GM19351 (cell line): Measurements from ENCODE around the gene CNTRL.
"Not testable (repeated sequence)": the region's sequence is repeated elsewhere in the genome, so short reads cannot be mapped to it uniquely, and the experiment has no call there.

ENCODE experiments used
- ATAC-seq: cut with Tn5 transposase; IDR thresholded peaks from one replicate; pipeline ENCODE4 v1.9.1; 2021; ENCODE audit warnings: mild to moderate bottlenecking, moderate library complexity; ENCODE audit not compliant: unreplicated experiment

The CNTRL gene

DNA sequence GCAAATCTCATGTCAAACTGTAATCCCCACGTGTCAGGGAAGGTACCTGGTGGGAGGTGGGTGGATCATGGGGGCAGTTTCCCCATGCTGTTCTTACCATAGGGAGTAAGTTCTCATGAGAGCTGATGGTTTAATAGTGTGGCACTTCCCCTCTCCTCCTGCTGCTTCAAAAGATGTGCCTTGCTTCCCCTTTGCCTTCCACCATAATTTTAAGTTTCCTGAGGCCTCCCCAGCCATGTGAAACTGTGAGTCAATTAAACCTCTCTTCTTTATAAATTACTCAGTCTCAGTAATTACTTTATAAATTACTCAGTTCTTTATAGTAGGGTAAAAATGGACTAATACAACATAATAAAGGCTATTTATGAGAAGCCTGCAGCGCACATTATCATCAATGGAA, 7.1 kb upstream of the CNTRL start:
- ATAC-seq = no peak

DNA sequence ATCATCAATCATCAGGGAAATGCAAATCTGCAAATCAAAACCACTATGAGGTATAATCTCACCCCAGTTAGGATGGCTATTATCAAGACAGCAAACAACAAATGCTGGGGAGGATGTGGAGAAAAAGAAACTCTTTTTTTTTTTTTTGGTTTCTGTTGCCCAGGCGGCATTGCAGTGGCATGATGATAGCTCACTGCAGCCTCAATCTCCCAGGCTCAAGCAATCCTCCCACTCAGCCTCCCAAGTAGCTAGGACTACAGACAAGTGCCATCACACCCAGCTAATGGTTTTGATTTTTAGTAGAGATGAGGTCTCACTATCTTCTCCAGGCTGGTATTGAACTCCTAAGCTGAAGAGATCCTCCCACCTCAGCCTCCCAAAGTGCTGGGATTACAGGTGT, 5.4 kb upstream of the CNTRL start:
- ATAC-seq = no peak

DNA sequence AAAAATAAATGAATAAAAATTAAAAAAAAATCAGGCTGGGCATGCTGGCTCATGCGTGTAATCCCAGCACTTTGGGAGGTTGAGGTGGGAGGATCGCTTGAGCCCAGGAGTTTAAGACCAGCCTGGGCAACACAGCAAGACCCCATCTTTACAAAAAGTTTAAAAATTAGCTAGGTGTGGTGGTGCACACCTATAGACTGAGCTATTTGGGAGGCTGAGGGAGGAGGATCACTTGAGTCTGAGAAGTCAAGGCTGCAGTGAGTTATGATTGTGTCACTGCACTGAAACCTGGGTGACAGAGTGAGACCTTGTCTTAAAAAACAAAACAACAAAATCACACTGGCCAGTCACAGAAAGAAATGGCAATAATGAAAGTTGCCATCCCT, 3.4 kb upstream of the CNTRL start:
- no peak for ATAC-seq

DNA sequence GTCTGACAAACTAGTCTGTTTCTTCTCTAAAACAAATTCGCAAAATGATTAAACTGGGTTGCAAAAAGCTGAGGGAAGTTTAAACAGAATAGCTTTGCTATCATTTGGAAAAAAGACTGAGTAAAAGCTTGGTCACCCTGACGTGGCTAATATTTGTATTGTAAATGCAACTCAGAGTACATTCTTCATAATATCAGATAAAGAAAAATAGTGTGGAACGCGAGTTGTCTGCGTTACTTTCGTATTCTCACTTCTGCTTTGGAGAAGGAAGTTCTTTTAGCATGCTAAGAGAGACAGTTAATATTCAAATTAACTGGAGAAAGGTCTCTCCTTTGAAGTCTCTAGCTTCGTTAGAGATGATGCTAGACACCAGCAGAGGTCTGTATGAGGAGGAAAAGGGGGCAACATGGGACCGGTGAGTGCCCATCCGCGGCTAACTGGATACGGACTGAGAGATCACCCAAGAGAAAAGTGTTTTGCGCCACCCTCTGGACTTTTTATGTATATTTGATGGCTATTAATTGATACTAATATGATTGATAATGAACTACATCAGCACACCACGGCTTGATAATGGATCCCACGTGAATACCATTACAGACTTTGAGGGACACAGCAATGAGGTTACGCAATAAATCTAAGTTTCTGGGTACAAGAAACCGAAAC, 2.9 kb upstream of the CNTRL start:
- peak; percentile 51 for ATAC-seq

DNA sequence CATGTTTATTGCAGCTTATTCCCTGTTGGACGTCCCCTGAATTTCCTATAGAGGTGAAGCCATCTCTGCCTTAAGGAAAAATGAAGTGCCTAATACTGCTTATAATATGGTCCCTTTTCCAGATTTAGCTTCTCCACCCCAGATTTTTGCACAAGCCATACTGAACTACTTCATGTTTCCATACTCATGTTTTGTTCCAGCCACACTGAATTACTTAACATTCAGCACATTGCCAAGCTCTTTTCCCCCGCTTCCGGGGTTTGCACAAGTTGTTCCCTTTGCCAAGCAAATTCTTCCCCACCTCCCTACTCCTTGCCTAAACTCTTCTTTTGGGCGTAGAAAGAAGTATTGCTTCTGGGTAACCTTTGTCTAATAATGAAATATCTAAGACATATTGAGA, 1.7 kb upstream of the CNTRL start:
- ATAC-seq = no peak

DNA sequence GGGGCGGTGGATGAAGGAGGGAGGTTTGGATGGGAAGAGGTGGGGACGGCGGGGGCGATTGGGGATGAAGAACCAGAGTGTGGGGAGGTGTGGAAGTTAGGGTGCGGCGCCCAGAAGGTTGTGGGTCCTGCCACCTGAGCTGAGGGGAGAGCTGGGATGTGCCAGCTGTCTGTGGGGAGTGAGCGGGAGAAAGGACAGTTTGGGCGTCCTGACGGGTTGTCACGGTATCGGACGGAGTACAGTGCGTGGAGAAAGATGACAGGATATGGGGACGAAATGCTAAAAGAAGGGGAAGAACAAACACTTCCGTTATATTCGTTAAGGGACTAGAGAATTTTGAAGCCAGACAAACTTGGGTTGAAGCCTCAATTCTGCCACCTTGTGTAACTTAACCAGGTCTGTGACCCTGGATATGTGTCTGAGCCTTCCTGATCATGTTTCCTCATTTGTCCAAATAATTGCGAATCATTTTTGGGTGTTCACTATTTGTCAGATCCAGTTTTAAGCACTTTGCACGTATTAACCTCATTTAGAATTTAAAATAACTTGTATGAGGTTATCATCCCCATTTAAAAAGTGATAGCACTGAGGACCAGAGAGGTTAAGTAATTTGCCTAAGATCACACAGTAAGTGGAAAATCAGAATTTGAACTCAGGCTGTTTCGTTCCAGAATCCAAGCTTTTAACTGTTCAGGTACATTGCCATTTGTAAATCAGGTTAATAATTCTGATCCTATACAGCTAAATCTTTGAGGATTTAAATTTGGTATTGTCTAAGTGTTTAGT, 689 bp downstream of the CNTRL start:
- no peak for ATAC-seq

DNA sequence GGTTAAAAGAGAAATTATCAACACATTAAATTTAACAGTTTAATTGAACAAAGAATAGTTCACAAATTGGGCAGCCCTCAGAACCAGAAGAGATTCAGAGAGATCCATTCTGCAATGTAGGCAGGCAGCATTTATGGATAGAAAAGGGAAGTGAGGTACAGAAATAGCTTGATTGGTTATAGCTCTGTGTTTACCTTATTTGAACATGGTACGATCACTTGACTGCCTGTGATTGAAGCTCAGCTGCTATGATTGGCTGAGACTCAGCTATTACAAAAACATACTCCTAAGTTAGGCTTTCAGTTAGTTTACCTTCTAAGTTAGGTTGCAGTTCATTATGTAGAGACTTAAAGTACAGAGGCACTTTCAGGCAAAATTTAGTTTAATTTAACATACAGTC, 7.3 kb downstream of the CNTRL start:
- ATAC-seq = no peak

DNA sequence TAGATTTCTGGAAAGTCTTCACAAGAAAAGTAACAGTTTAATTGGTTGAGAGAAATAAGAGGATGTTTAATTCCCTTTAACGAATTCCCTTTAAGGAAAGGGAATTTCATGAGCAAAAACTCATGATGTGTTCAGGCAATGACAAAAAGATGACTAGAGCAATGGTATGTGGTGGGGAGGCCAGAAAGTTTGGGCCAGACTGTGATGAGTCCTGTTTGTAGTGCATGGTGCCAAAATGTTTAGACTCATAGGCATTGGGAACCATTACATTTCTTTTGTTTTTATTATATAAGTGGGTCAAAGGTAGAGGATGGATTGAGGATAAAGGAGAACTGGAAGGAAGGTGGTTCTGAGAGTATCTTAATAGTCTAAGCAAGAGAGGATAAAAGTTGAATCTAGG, 10.9 kb downstream of the CNTRL start:
- no peak for ATAC-seq

DNA sequence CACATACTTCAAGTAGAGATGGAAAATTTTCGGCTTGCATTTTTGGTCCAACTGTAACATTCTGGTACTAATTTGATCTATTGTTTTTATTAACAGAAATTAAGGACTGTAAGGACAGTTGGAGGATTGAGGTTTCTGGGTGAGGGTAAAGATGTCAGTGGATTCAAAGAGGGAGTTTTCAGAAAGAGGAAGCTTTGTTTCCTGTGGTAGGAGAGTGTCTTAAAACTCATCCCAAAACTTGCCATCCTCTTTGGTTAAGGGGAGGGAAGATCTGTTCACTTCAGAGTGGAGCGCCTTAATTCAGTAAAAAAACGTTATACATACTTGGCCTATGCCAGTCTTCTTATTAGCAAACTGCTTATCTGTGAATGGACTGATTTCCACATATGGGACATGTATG, 13.8 kb downstream of the CNTRL start:
- no peak for ATAC-seq

DNA sequence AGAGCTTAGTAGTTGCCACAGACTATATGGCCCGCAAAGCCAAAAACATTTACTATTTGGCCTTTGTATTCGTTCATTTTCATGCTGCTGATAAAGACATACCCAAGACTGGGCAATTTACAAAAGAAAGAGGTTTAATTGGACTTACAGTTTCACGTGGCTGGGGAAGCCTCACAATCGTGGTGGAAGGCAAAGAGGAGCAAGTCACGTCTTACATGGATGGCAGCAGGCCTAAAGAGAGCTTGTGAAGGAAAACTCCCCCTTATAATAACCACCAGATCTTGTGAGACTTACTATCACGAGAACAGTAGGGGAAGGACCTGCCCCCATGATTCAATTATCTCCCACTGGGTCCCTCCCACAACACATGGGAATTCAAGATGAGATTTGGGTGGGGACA, 16.0 kb downstream of the CNTRL start:
- not testable (repeated sequence) for ATAC-seq

DNA sequence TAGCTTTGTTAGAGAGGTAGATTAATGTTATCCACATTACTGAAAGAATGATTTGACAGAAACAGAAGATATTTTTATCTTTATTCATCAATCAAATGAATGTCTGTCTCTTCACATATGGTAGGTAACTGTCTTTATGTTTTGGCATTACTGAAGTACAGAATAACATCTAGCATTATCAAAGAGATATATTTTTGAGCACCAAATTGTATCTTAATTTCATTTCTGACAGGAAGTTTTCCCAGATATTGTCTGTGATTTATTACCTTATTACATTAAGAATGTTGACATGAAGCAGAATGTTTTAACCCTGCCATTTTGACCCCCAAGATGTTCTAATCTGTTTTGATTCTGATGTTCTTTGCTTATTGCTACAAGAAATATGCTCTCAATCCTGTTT, 20.3 kb downstream of the CNTRL start:
- no peak for ATAC-seq

DNA sequence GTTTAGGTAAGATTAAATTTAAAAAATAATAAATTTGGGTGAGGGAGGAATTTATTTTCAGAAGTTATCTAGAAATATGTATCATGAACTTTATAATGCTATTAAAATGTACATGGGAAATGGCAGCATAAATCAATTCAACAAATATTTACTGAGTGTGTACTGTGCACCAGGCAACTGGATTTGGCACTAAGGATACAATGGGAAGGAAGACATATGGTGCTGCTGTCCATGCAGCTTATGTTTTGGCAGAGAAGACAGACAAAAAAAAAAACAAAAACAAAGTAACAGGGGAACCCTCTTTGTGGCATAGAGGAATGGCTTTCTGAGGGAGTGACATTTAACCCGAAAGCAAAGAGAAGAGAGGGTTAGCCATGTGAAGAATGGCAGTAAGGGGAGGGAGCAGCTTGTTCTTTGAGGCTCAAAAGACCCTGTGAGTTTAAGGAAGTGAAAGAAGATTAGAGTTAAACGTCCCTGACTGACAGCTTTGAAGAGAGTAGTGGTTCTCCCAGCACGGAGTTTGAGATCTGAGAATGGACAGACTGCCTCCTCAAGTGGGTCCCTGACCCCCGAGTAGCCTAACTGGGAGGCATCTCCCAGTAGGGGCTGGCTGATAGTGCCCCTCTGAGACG, 23.9 kb downstream of the CNTRL start:
- no peak for ATAC-seq

DNA sequence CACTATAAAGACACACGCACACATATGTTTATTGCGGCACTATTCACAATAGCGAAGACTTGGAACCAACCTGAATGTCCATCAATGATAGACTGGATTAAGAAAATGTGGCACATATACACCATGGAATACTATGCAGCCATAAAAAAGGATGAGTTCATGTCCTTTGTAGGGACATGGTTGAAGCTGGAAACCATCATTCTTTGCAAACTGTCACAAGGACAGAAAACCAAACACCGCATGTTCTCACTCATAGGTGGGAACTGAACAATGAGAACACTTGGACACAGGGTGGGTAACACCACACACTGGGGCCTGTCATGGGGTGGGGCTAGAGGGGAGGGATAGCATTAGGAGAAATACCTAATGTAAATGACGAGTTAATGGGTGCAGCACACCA, 29.3 kb downstream of the CNTRL start:
- ATAC-seq = not testable (repeated sequence)

DNA sequence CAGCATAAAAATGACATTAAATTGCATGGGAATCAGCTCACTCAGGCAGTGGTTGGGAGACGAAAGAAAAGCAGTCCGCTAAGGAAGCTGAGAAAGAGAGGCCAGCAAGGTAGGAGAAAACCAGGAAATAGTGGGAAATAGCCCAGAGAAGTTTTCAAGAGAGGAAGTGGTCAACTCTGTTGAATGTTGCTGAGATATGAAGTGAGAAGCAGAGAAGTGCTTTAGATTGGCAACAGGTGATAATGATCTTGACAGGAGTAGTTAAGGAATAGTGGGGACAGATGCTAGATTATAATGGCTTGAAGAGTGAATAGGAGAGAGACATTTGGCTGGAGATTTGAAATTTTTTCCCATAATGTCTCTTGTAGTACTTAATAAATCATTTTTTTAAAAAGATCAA, 30.8 kb downstream of the CNTRL start:
- no peak for ATAC-seq

DNA sequence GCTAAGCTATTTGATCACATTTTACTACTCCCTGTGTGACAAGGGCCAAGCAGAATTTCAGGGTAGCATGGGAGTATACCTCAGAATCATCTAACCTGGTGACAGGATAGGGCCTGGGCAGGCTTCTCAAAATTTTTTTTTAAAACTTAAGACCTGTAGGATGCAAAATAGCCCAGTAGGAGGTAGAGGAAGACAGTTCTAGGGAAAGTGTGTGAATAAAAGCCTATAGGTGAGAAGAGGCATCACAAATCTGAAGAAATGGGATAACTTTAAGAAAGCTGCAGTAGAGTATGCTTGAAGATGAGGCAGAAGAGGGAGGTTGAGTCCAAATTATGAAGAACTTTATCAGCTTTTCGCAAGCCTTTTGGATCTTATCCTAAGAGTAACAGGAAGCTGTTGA, 32.3 kb downstream of the CNTRL start:
- ATAC-seq = no peak

DNA sequence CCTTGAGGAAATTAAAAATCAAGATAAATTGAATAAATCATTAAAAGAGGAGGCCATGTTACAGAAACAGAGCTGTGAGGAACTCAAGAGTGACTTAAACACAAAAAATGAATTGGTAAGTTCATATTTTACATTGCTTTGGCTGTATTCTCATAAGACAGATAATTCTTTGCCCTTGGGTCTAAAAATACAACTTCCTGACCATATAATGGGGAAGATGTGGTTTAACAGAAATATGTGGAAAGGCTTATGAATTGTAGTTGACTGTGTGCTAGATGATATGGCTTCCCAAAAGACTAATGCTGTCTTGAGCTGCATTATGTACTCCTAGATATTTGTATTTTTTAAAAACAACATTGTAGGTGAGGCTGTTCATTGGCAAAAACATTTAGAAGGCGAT, 33.1 kb downstream of the CNTRL start:
- no peak for ATAC-seq

DNA sequence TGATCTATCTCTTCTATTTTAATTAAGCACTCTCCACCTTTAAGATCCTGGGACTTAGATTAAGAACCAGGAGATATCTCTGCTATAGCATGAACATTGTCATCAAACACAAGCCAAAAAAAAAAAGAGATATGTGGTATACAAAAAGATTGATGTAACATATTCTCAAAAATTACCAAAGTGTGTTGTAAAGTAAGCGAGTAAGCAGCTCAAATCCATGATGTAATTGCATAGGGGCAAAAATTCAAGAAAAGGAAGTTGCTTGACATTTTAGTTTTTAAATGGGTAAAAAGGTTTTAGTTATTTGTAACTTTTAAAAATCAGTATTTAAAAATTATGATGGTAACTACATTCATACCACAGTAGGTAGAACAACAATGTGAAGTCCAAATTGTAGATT, 40.7 kb downstream of the CNTRL start:
- ATAC-seq = no peak

DNA sequence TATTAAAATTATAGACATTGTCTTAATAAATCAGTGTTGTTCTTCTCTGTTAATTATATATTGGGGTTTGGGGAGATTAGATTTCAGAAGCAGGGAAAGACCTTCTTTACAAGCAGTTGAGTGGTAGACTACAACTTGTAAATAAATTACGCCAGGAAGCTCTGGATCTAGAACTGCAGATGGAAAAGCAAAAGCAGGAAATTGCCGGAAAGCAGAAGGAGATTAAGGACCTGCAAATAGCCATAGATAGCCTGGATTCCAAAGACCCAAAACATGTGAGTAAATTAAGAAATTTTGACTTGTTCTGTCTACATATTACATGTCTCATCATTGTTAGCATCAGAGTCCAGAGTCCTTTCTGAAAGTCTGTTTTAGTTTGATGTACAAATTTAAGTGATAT, 43.5 kb downstream of the CNTRL start:
- no peak for ATAC-seq

DNA sequence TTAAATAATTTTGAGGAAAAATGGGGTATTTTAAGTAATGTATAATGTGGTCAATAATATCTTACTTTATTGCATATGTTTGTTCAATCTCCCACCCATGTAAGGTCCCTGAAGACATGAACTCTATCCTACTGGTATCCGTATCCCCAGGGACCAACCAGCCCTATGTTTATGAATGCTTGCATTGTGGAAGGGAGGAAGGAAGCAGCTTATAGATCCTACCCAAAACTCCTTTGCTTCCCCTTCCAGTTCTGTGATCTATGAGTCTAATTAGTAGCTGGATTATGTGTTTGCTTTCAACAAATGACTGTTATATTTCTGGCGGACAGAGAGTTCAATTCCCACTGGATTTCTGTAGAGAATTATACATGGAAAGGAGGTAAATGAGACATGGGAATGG, 45.6 kb downstream of the CNTRL start:
- ATAC-seq = no peak

DNA sequence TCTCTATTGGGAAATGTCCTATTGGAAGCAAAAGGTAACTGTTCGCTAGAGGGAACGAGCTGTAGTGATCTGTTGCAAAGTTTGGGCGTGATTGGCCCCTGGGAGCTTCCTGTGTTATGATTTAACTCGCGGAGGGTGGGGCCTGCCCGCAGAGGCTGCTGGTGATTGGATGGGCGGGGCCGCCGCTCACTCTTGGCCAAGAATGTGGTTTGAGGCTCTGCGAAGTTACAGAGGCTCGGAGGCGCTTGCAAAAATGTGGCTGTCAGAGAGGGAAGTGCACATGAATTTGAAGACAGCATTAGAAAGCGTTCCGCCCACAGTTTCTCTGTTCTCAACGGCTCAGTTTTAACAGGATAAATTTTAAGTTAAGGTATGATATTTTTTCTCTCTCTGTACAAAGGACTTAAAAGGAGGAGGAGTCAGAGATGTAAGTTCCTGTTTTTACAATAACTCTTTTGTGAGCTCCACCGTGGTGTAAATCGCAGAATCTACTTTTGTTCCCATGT, 46.9 kb downstream of the CNTRL start:
- peak; percentile 98 for ATAC-seq

DNA sequence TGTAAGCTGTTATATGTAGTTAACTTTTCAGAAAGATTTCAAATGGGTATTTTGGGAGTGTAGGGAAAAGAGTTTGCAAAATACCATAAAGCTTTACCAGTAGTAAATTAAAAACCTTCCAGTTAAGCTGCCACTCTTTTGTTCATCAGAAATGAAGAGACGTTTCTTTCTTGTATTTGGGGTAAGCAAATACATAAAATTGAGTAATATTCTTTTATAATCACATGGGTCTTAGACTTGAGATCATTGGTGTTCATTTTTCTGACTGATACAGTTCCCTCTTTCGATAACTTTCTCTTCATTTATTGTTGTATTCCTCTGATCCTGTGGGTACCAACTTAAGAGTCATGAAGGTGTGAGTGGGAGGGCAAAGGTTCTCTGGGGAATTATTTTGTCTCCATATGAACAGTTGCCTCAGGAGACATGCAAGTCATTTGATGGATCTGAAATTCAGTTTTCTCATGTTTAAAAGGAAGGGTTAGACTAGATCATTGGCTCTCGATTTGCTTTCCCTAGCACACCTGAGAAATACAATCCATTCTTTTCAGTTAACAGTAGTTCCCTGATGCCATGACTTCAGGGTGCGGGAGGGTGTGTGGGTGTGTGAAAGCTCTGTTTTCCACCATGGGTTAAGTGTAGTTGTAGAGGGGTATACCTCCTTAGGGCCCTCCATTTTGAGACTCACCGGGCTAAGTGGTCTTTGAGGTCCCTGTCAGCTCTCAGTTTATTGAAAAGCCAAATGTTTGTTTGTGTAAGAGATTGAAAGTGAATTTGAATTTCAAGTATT, 47.7 kb downstream of the CNTRL start:
- ATAC-seq = no peak
